Rectal smooth muscle tissue (tissue), 1 donor: Measurements from ENCODE around the gene FKBP11.

Experiments used
- H3K27ac ChIP-seq: one replicate; pipeline ENCODE4 v1.7.0; 2013; ENCODE audit warnings: low read depth, low read length, inconsistent platforms
- H3K27me3 ChIP-seq: one replicate; pipeline ENCODE4 v1.7.0; 2013; ENCODE audit warnings: low read length; ENCODE audit not compliant: control insufficient read depth, insufficient read depth
- H3K36me3 ChIP-seq: one replicate; pipeline ENCODE4 v1.7.0; 2013; ENCODE audit warnings: low read length; ENCODE audit not compliant: control insufficient read depth, insufficient read depth
- H3K4me1 ChIP-seq: one replicate; pipeline ENCODE4 v1.7.0; 2013; ENCODE audit warnings: low read length; ENCODE audit not compliant: control insufficient read depth, insufficient read depth
- H3K4me3 ChIP-seq: one replicate; pipeline ENCODE4 v1.7.0; 2013; ENCODE audit warnings: low read length
- H3K9ac ChIP-seq: one replicate; pipeline ENCODE4 v1.7.0; 2013; ENCODE audit warnings: low read length

The FKBP11 gene

GRCh38 chr12:48947727-48948126 lies 22.4 kb upstream of the FKBP11 start:
- H3K27ac ChIP-seq: no peak overlapping the region
- H3K4me1 ChIP-seq: no peaks in the 10 kb centered on the region
- H3K9ac ChIP-seq: no peak overlapping the region
- no peaks in the 10 kb centered on the region for H3K27me3 ChIP-seq
- no peak overlapping the region for H3K4me3 ChIP-seq
- H3K36me3 ChIP-seq: peaks cover 3% of the 10 kb centered on the region

GRCh38 chr12:48946943-48947342 lies 21.7 kb upstream of the FKBP11 start:
- Histone ChIP-seq H3K4me1 (no peaks in the 10 kb centered on the region), H3K9ac (no peak overlapping the region), H3K36me3 (peaks cover 2% of the 10 kb centered on the region), H3K27ac (no peak overlapping the region), H3K27me3 (no peaks in the 10 kb centered on the region), H3K4me3 (no peak overlapping the region)

DNA sequence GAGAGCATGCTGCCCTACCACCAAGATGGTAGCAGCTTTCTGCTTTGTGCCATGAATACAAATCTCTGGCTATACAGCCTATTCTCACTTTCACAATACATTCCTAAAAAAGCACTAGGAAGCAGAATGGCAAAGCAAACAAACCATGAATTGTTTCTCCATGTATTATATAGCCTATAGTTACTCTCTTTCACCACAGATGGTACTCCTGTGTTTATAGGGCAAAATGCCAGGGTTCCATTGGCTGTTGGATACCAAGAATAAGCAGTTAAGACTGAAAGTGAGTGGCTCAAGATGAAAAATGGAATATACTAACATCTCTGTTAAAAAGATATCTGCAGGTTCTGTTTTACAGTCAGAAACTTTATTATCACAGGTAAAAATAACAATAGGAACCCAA lies 20.9 kb upstream of the FKBP11 start:
- no peaks in the 10 kb centered on the region for H3K27me3 ChIP-seq
- H3K36me3 ChIP-seq: peaks cover 2% of the 10 kb centered on the region
- H3K9ac ChIP-seq: no peak overlapping the region
- H3K4me1 ChIP-seq: no peaks in the 10 kb centered on the region
- no peak overlapping the region for H3K4me3 ChIP-seq
- H3K27ac ChIP-seq: no peak overlapping the region

GRCh38 chr12:48943221-48943620 lies 17.9 kb upstream of the FKBP11 start:
- Histone ChIP-seq H3K4me1 (no peaks in the 10 kb centered on the region), H3K4me3 (no peak overlapping the region), H3K9ac (no peak overlapping the region), H3K27ac (no peak overlapping the region), H3K36me3 (peaks cover 8% of the 10 kb centered on the region), H3K27me3 (no peaks in the 10 kb centered on the region)

GRCh38 chr12:48940181-48940580 lies 14.9 kb upstream of the FKBP11 start:
- Histone ChIP-seq H3K36me3 (peaks cover 11% of the 10 kb centered on the region), H3K4me3 (no peak overlapping the region), H3K27me3 (no peaks in the 10 kb centered on the region), H3K4me1 (no peaks in the 10 kb centered on the region), H3K27ac (no peak overlapping the region), H3K9ac (no peak overlapping the region)

DNA sequence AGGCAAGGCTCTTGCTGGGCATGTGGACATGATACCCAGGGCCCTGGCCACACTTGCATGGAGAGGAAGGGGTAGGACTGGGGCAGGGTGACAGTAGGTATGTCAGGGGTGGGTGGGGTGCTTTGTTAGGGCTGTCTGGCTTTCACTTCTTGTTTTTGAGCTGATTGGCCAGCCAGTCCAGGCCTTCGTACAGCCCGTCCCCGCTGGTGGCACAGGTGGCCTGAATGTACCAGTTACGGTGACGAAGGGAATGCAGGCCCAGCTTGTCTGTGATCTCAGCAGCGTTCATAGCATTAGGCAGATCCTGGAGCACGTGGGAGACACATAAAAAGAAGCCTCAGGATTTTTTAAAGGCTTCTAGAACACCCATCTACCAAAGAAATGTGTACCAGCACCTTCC lies 13.5 kb upstream of the FKBP11 start:
- no peak overlapping the region for H3K27ac ChIP-seq
- no peak overlapping the region for H3K9ac ChIP-seq
- no peaks in the 10 kb centered on the region for H3K4me1 ChIP-seq
- peaks cover 11% of the 10 kb centered on the region for H3K36me3 ChIP-seq
- H3K4me3 ChIP-seq: no peak overlapping the region
- H3K27me3 ChIP-seq: no peaks in the 10 kb centered on the region

DNA sequence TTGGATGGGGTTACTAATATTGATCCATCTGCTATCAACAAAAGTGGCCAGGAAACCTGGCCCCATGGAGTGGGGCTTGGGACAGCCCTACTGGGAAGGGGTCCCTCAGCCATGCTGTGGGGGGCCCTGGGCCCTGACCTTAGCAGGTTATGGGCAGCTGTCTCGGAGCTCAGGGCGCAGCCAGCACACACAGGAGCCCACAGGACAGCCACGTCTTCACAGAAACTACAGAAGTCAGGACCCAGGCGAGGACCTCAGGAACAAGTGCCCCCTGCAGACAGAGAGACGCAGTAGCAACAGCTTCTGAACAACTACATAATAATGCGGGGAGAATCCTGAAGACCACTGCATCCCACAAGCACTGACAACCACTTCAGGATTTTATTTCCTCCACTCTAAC lies 11.9 kb upstream of the FKBP11 start:
- no peaks in the 10 kb centered on the region for H3K27me3 ChIP-seq
- no peak overlapping the region for H3K4me3 ChIP-seq
- no peak overlapping the region for H3K9ac ChIP-seq
- H3K36me3 ChIP-seq: peaks cover 12% of the 10 kb centered on the region
- no peaks in the 10 kb centered on the region for H3K4me1 ChIP-seq
- no peak overlapping the region for H3K27ac ChIP-seq

DNA sequence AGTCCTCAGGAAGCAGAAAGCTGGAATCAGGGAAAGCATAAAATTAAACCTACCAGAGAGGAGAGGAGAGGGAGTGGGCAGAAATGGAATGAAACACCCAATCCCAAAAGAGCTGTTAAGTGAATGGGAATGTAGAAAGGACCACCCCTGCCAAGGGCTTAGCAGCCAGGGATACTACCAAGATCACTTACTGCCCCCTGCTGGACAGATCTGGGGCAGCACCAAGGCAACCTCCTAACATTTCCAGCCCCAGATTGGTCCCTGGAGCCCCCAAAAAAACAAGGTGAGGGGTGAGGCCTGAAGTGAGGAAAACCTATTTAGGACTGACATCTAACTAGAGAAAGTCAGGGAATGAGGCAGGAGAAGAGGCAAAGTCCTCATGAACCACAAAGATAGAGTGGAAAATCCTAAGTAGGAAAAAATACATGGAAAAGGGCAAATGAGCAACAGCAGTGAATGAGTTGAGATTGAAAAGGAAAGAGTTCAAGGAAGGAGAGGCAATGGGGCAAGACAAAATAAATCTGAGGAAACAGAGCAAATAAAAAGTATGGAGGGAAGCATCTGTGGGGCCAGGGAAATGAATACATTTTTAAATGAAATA lies 11.2 kb upstream of the FKBP11 start:
- no peak overlapping the region for H3K27ac ChIP-seq
- H3K36me3 ChIP-seq: peaks cover 12% of the 10 kb centered on the region
- no peak overlapping the region for H3K9ac ChIP-seq
- H3K4me1 ChIP-seq: no peaks in the 10 kb centered on the region
- no peak overlapping the region for H3K4me3 ChIP-seq
- no peaks in the 10 kb centered on the region for H3K27me3 ChIP-seq

DNA sequence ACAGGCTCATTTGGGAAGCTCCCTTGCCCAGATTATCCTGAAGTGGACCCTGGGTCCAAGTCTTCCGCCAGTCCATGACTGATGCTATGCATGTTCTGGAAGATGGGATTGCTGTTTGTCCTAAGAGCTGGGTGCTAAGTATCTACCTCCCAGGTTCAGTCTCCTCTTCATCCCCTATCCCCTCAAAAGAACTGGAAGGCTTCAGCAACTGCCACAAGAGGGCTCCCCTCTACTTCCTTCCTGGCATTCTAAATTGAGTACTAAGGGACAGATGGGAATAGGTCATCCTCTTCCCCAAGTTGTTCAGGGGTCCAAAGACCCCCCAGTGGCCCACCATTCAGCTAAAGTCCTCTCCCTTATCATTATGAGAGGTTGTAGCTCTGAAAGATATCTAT lies 9.0 kb upstream of the FKBP11 start:
- Histone ChIP-seq H3K27me3 (no peaks in the 10 kb centered on the region), H3K9ac (no peak overlapping the region), H3K4me3 (no peak overlapping the region), H3K36me3 (peaks cover 10% of the 10 kb centered on the region), H3K27ac (no peak overlapping the region), H3K4me1 (no peaks in the 10 kb centered on the region)

- Histone ChIP-seq H3K4me3 (no peak overlapping the region), H3K9ac (no peak overlapping the region), H3K27ac (no peak overlapping the region), H3K36me3 (peaks cover 8% of the 10 kb centered on the region), H3K4me1 (no peaks in the 10 kb centered on the region), H3K27me3 (no peaks in the 10 kb centered on the region)
Measured at GRCh38 chr12:48933664-48934311, 8.5 kb upstream of the FKBP11 start.

DNA sequence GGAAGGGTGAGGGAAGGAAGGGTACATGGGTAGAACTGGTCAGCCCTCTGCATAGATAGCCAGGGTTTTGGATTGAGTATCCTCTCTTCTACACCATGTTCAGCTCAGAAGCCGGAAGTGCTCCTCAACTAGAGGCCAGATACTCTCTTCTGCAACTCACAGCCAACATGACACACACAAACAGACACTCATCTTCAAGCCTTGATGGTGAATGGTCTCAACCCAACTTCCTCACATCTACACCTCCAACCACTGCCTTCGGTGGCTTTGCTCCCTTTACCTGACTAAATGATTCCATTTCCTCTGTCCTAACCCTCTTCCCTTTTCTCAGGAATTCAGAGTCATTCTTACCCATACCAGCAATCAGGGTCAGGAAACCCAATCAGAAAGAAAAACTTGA lies 7.6 kb upstream of the FKBP11 start:
- Histone ChIP-seq H3K4me3 (no peak overlapping the region), H3K27ac (no peak overlapping the region), H3K9ac (no peak overlapping the region), H3K27me3 (no peaks in the 10 kb centered on the region), H3K36me3 (peaks cover 8% of the 10 kb centered on the region), H3K4me1 (no peaks in the 10 kb centered on the region)

GRCh38 chr12:48930475-48930874 lies 5.2 kb upstream of the FKBP11 start:
- no peak overlapping the region for H3K9ac ChIP-seq
- H3K27me3 ChIP-seq: no peaks in the 10 kb centered on the region
- peaks cover 5% of the 10 kb centered on the region for H3K36me3 ChIP-seq
- no peak overlapping the region for H3K27ac ChIP-seq
- no peak overlapping the region for H3K4me3 ChIP-seq
- H3K4me1 ChIP-seq: peaks cover 4% of the 10 kb centered on the region

DNA sequence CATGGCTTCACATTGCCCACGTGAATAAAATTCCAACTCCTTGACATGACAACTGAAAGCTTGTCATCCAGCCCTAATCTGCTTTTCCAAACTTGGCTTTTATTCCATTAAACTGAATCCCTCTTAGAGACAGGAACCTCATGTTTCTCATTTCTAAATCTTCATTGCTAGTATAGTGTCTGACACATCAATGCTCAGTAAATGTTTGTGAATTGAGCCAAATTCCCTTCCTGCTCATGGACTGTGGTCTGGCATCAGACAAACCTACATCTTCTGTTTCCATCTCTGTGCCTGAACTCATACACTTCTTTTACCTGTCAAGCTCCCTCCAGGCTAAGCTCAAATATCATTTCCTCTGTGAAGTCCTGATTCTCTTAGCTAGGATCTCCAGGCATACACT lies 4.3 kb upstream of the FKBP11 start:
- H3K4me1 ChIP-seq: peaks cover 4% of the 10 kb centered on the region
- H3K4me3 ChIP-seq: no peak overlapping the region
- no peak overlapping the region for H3K27ac ChIP-seq
- H3K9ac ChIP-seq: no peak overlapping the region
- H3K27me3 ChIP-seq: no peaks in the 10 kb centered on the region
- peaks cover 5% of the 10 kb centered on the region for H3K36me3 ChIP-seq
